ENCODE data around the gene CHI3L1.

- no peak for TF ChIP-seq CTCF (IDR thresholded peaks at IDR 0.05)
- TF ChIP-seq POLR2A (IDR thresholded peaks at IDR 0.05), result no peak
Measured at GRCh38 chr1:203182387-203182953, 4.0 kb downstream of the CHI3L1 start.
